Gastroesophageal sphincter (tissue), 3 donors: ENCODE data around the gene SERPINA3.

Experiments
- CTCF ChIP-seq, 4 experiments: fragments of 200-600 bp in 2 of 4; fragments of 450-650 bp in 2 of 4; sonication (generic) in 1 of 4; IDR thresholded peaks; one replicate each; pipeline ENCODE4 v1.5.1; 2017 to 2019; ENCODE audit warnings: antibody characterized with exemption in 4 of 4, mild to moderate bottlenecking in 2 of 4, moderate library complexity in 2 of 4
- POLR2A ChIP-seq, 2 donors: fragments of 450-650 bp; IDR thresholded peaks; one replicate each; pipeline ENCODE4 v1.6.1; 2017; ENCODE audit warnings: antibody characterized with exemption in 2 of 2, mild to moderate bottlenecking in 2 of 2, moderate library complexity in 1 of 2
- POLR2AphosphoS5 ChIP-seq: sonication (generic); formaldehyde crosslinking; IDR thresholded peaks from one replicate; pipeline ENCODE4 v1.6.1; 2017; ENCODE audit warnings: antibody characterized with exemption

- no peak for TF ChIP-seq CTCF (IDR thresholded peaks at IDR 0.05)
- TF ChIP-seq POLR2AphosphoS5, result no peak
- no peak for TF ChIP-seq POLR2A (IDR thresholded peaks at IDR 0.05)
These were observed 38.5 kb upstream of the SERPINA3 start for GRCh38 chr14:94573475-94574277.
